ENCODE results near the gene NAV1.
"Not testable (repeated sequence)": the region's sequence is repeated elsewhere in the genome, so short reads cannot be mapped to it uniquely, and the experiment has no call there.

Gene NAV1

GRCh38 chr1:201565024-201565730, 26.2 kb downstream of the NAV1 start:
- no peak for DNase-seq (ENCODE audit: low spot score)

GRCh38 chr1:201565771-201566528, 27.0 kb downstream of the NAV1 start:
- DNase-seq (ENCODE audit: low spot score): no peak

DNA sequence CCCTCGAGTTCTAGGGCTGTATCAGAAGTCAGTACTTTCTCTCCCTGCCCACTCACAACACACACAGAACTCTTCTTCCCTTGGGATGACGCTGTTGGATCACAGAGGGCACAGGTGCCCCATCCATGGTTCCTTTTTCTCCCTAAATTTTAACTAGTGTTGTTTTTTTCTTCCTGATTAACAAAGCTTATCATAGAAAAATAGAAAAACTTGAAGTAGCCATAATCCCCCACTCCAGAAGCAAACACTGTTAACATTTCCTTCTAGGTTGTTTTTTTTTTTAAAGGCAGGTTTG, 27.5 kb downstream of the NAV1 start:
- DNase-seq (ENCODE audit: low spot score): no peak

DNA sequence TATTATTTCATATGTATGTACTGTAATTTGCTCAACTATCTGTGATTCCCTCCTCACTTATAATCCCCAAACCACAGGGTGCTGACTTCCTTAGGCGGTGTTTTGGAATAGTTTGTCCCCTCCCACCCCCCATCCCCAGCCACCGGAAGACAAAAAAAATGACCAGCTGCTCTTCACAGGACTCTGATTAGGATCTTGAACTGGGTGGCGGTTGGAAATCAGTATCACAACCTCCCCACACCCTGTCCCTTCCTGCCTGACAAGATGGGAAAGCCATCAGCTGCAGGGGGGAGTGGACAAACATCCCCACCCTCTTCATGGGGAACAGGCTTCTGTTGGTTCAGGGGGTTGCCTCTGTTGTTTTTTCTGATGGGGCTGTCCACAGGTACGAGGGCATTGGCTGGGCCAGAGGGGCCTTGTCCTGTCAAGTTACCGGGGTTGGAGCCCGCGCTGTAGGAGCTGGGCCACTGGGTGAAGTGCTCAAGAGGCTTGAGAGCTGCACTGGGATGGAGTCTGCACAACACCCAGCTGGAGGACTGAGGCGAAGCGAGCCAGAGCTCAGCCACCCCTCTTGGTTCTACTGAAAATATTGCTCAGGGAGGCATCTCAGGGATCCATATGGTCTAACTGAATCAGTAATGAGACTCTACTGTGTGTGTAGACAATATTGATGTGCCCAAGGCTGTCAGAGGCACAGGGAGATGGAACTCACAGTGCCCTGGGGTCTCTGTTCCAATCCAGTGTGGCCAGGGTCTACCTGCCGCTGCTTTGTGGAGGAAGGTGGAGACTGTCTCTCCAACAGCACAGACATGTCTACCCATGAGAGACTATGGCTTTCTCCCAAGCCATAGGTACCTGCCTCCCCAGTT, 28.2 kb downstream of the NAV1 start:
- DNase-seq (ENCODE audit: low spot score): no peak

DNA sequence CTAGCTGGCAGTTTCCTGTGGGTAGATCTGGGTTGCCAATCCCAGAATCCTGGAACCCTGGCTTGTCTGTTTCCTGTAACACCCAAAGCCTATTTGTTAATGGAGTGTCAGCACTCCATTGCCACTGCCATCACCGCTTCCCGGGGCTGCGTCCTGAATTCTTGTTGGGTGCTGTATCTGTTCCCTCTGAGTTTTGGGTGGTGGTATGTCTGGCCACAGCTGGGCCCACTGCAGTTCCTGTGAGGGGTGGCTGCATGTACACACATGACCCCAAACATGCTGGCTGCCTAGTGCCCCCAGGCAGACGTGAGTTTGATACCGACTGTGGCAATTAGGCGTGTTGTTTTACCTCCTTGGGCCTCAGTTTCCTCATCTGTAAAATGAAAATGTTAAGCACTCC, 29.3 kb downstream of the NAV1 start:
- DNase-seq (ENCODE audit: low spot score): no peak

- DNase-seq (ENCODE audit: low spot score): no peak
These were observed 29.9 kb downstream of the NAV1 start for GRCh38 chr1:201568859-201569294.

- DNase-seq (ENCODE audit: low spot score): no peak
These were observed 31.4 kb downstream of the NAV1 start for GRCh38 chr1:201570181-201570885.

GRCh38 chr1:201570886-201571624, 32.1 kb downstream of the NAV1 start:
- no peak for DNase-seq (ENCODE audit: low spot score)

DNA sequence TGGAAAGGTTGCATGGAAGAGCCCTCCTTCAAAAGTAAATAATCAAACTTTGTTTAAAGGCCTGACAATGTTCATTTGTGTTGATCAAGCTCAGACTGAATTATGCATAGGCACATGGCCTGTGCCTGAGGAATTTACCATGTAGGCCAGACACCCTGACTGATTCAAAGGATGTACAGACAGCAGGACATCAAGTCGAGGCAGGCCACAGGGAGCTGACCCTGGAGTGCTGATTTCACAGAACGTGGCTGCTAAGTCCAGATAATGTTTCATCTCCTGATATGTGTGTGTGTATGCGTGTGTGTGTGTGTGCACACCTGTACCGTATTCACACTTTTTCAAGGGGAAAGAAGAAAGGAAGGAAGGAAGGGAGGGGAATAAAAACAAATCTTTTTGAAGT, 34.1 kb downstream of the NAV1 start:
- DNase-seq (ENCODE audit: low spot score): no peak

GRCh38 chr1:201573923-201574322, 35.0 kb downstream of the NAV1 start:
- DNase-seq (ENCODE audit: low spot score): no peak

DNA sequence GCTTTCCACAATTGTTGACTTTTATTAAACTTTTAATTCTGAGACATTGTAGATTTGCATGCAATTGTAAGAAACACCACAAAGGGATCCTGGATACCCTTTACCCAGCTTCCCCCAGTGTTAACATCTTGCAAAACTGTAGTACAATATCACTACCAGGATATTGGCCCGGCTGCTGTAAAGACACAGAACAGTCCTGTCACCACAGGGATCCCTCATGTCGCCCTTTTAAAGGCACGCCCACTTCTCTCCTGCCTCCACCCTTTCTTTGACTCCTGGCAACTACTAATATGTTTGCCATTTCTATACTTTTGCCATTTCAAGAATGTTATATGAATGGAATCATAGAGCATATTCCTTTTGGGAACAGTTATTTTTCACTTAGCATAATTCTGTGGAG, 37.0 kb downstream of the NAV1 start:
- DNase-seq (ENCODE audit: low spot score): no peak

DNA sequence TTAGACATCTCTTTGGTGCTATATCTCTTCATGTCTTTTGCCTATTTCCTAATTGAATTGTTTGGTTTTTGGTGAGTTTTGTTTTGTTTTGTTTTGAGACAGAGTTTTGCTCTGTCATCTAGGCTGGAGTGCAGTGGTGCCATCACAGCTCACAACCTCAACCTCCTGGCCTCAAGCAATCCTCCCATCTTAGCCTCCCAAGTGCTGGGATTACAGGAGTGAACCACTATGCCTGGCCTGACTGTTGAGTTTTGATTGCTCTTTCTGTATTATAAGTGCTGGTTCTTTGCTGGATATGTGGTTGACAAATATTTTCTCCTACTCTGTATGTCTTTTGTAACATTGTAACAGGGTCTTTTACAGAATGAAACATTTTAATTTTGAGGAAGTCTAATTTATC, 38.0 kb downstream of the NAV1 start:
- no peak for DNase-seq (ENCODE audit: low spot score)

DNA sequence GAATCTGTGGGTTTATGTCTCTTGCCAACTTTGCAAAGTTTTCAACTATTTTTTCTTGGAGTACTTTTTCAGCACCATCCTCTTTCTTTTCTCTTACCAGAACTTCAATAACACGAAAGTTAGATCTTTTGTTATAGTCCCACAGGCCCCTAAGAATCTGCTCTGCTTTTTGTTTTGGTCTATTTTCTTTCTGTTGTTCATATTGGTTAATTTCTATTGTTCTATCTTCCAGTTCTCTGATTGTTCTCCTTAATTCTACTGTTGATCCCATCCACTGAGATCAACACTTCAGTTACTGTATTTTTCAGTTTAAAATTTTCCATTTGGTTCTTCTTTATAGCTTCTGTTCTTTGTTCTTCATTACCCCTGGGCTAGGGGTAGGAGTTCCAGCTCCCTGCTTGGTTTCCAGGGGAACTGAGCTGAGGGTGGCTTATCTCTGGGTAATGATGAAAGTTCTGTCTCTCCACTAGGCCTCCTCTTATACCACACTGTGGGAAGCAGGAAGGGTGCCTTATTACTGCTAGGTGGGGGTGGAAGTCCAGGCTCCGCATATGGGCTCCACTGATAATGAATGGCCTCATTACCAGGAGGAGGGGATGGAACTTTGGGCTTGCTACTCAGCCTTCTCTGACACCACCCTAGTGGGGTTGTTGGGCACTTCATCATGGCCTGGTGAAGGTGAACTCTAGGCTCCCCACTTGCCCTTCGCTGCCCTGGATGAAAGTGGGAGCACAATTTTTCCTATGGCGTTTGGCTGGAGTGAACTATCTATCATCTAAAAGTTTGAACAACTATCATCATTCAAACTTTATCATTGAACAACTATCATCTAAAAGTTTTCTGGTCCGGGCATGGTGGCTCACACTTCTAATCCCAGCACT, 39.3 kb downstream of the NAV1 start:
- DNase-seq (ENCODE audit: low spot score): no peak

DNA sequence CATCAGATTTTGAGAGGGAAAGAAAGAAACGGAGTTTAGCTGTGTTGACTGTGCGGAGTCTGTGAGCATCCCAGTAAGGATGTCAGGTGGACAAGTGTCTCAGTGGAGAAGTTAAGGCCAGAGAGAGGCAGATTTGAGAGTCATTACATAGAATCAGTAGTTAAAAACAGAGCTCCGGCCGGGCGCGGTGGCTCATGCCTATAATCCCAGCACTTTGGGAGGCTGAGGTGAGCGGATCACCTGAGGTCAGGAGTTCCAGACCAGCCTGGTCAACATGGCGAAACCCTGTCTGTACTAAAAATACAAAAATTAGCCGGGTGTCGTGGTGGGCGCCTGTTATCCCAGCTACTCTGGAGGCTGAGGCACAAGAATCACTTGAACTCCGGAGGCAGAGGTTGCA, 42.4 kb downstream of the NAV1 start:
- DNase-seq (ENCODE audit: low spot score): not testable (repeated sequence)

DNA sequence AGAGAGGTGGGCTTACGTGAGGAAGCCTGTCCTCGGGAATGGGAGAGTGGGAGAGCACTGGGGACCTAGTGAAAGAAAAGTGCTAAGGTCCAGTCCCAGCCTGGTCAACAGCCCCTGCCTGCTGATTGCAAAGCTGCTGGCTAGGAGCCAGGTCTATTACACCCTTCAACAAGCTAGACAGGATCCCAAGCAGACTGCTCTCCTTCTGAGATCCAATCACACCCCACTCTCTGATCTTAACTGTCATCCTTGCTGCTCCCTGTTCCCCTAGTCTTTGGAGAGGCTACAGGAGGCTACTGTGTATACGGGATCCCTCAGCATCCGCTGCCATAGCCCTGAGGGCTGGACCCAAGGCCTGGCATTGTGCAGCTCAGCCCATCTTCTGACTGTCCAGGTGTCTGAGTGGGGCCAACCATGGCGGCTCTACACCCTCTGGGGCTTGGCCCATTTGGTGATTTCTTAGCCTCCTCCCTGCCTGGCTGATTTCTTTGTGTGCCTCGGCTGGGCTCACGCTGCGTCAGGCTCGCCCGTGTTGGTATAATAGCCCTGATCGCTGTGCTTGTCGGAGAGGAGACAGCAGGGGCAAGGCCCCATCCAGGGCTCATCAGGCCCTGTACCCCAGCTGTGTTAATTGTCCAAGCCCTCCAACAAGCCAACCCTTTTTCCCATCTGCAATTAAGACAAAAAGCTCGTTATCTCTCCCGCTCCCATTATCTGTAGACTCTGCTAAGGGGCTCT, 43.9 kb downstream of the NAV1 start:
- no peak for DNase-seq (ENCODE audit: low spot score)

GRCh38 chr1:201583663-201584062, 44.7 kb downstream of the NAV1 start:
- DNase-seq (ENCODE audit: low spot score): no peak

DNA sequence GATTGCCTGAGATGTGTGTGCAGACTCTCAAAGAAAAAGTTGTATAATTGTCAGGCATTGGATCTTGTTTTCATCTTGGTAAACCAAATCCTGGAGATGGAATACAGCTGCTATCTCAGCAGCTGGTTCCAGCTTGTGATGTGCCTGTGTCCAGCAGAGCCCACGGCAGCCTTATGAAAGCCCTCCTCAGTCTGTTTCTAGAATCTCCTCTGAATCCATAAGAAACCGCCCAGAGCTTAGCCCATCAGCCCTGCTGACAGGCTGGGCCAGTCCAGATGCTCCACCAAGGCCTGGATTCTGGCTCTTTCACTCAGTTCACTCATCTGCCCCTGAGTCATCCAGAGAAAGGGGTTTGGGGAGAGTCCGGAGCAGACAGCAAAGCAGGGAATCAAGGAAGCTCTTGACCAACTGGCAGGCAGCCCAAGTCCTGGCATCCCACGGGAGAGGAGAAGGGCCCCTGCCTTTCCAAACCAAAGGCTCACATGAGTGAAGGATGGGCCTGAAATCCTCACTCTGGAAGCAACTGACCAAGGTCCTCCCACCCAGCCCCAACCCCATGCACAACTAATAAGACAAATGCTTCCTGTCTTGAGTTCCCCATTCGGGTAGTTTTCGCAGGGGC, 45.7 kb downstream of the NAV1 start:
- no peak for DNase-seq (ENCODE audit: low spot score)

- DNase-seq (ENCODE audit: low spot score): no peak
These were observed 46.2 kb downstream of the NAV1 start for GRCh38 chr1:201585093-201585483.

DNA sequence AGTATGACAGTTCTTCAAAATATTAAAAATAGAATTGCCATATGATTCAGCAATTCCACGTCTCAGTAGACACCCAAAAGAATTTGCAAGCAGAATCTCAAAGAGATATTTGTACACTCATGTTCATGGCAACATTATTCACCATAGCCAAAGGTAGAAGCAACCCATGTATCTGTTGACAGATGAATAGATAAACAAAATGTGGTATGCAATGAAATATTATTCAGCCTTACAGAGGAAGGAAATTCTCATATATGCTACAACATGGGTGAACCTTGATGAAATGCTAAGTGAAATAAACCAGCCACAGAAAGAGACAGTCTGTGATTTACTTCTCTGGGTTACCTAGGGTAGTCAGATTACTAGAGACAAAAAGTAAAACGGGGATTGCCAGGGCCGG, 47.0 kb downstream of the NAV1 start:
- DNase-seq (ENCODE audit: low spot score): no peak
